ENCODE measurements around the gene CCDC89. TPM values are rescaled to one million over a fixed set of nuclear protein-coding genes. Genes with fewer than 3 reads are reported as not detected.

CCDC89 gene
- total and polyA plus RNA-seq, 2 donors (not counting 3 experiments of a cell fraction or from before 2014, with no cell fraction given): not detected

GRCh38 chr11:85663080-85663752, 22.8 kb downstream of the CCDC89 start:
- Histone ChIP-seq H3K27me3 (ENCODE audit: control insufficient read depth in 2 of 2, insufficient read depth in 2 of 2, low read length in 2 of 2) (no peaks in the 10 kb centered on the region), H3K79me2 (ENCODE audit: control insufficient read depth, insufficient read depth, low read length) (peaks cover 63% of the 10 kb centered on the region), H3K4me2 (ENCODE audit: insufficient read depth, low read length) (peak overlapping the region; percentile 98), H4K20me1 (replicated peaks; ENCODE audit: control insufficient read depth, extremely low read depth, insufficient read depth, low read length) (peaks cover 16% of the 10 kb centered on the region), H3K9ac (replicated peaks; ENCODE audit: extremely low read depth, insufficient read depth, low read length) (peak overlapping the region; percentile 94), H2AFZ (ENCODE audit: low read depth, low read length) (no peak overlapping the region), H3K4me1 (ENCODE audit: control insufficient read depth, extremely low read depth, insufficient read depth, low read length) (peaks cover 35% of the 10 kb centered on the region), H3K9me3 (replicated peaks; ENCODE audit: control insufficient read depth, insufficient read depth, low read length) (no peaks in the 10 kb centered on the region), H3K9me1 (replicated peaks; ENCODE audit: control insufficient read depth, extremely low read depth, insufficient read depth, low read length) (no peaks in the 10 kb centered on the region), H3K36me3 (ENCODE audit: control insufficient read depth in 2 of 2, extremely low read depth in 1 of 2, insufficient read depth in 2 of 2, low read length in 2 of 2) (peaks cover 0 to 17% of the 10 kb centered on the region in 2 experiments), H3K27ac (ENCODE audit: insufficient read depth, low read depth, low read length) (peak overlapping the region; percentile 91), H3K4me3 (replicated peaks in 1 of 3; ENCODE audit: insufficient read depth in 1 of 3, low read depth in 1 of 3, low read length in 3 of 3) (peak overlapping the region; percentile 40 to 92 (median 66))
- intact Hi-C loops (cut with micrococcal nuclease) (loop anchor here (1.0 to 10.0 kb wide), 2 partner anchors 68 to 632 kb away; no protein-coding TSS in a partner anchor), dilution Hi-C loops (cut with MboI; ENCODE audit: extremely low pct_ligation_motif_present, low sequenced_read_pairs) (no loop called here)
- DNase-seq (ENCODE audit: low read depth, low spot score): peak; percentile 22
- BruUV-seq (replicated peaks): TSS peak; percentile 29
- ChIA-PET CTCF (interaction anchor here (1.1 to 1.3 kb wide), 3 partner anchors 10 to 35 kb away, joined by 3 to 5 read pairs (median 5); partner anchors contain the start of genes TMEM126A and TMEM126B), POLR2A (no interaction called here)
- TF ChIP-seq FOS (IDR thresholded peaks at IDR 0.05; ENCODE audit: borderline replicate concordance, insufficient read depth, low read length) (no peak), EZH2 (IDR thresholded peaks at IDR 0.05; ENCODE audit: borderline replicate concordance, low read depth, low read length, severe bottlenecking) (no peak), POLR2A (IDR thresholded peaks at IDR 0.05; ENCODE audit: low read depth, low read length) (no peak), GATA2 (IDR thresholded peaks at IDR 0.05; ENCODE audit: insufficient read depth, insufficient read length, low read depth, low read length) (no peak), MAX (IDR thresholded peaks at IDR 0.05; ENCODE audit: insufficient read depth, insufficient read length) (no peak), JUN (IDR thresholded peaks at IDR 0.05; ENCODE audit: borderline replicate concordance, insufficient read depth, insufficient read length, low read depth) (no peak), MYC (IDR thresholded peaks at IDR 0.05; ENCODE audit: low read depth, low read length) (no peak), POLR2AphosphoS5 (IDR thresholded peaks at IDR 0.05; ENCODE audit: insufficient read depth, low read depth, low read length) (no peak)
- TF ChIP-seq, protein P1, sequence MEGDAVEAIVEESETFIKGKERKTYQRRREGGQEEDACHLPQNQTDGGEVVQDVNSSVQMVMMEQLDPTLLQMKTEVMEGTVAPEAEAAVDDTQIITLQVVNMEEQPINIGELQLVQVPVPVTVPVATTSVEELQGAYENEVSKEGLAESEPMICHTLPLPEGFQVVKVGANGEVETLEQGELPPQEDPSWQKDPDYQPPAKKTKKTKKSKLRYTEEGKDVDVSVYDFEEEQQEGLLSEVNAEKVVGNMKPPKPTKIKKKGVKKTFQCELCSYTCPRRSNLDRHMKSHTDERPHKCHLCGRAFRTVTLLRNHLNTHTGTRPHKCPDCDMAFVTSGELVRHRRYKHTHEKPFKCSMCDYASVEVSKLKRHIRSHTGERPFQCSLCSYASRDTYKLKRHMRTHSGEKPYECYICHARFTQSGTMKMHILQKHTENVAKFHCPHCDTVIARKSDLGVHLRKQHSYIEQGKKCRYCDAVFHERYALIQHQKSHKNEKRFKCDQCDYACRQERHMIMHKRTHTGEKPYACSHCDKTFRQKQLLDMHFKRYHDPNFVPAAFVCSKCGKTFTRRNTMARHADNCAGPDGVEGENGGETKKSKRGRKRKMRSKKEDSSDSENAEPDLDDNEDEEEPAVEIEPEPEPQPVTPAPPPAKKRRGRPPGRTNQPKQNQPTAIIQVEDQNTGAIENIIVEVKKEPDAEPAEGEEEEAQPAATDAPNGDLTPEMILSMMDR (IDR thresholded peaks at IDR 0.05; ENCODE audit: extremely low read depth in 1 of 2, insufficient read depth in 1 of 2, low read depth in 1 of 2, low read length in 2 of 2): no peak
- FAIRE-seq: no peak

Data from endothelial cell of umbilical vein (primary cell).